A673 (cell line): ENCODE data around the gene TPPP. TPM values are rescaled to one million over a fixed set of nuclear protein-coding genes. Genes with fewer than 3 reads are reported as not detected.

Source experiments
- BruUV-seq: library from RNA; stranded (reverse); fragments of 400-500 nt; replicated peaks from 2 replicates; lab custom pipeline; 2021; lab: Mats Ljungman, UMichigan
- CTCF ChIA-PET: fragments of 300-600 bp; sonication (Branson Sonifier 250); formaldehyde crosslinking; loops from one replicate; lab custom pipeline; 2022; ENCODE audit warnings: antibody characterized with exemption; lab: Charles Lee
- POLR2A ChIA-PET: fragments of 300-600 bp; sonication (Branson Sonifier 250); formaldehyde crosslinking; loops from one replicate; lab custom pipeline; 2022; ENCODE audit warnings: antibody characterized with exemption; ENCODE audit not compliant: low non-redundant PET; lab: Charles Lee
- DNase-seq: peaks from one replicate; pipeline ENCODE4 v3.0.0-alpha.2; 2015; ENCODE audit warnings: low spot score
- H3K27ac ChIP-seq: fragments of 200-600 bp; sonication (generic); 2 replicates; pipeline ENCODE4 v1.5.1; 2016; ENCODE audit warnings: mixed run types, low read depth, mild to moderate bottlenecking, mixed read lengths, antibody characterized with exemption, low read length; ENCODE audit not compliant: poor library complexity, severe bottlenecking
- H3K27me3 ChIP-seq: fragments of 200-600 bp; sonication (generic); replicated peaks from 2 replicates; pipeline ENCODE4 v1.6.1; 2017; ENCODE audit warnings: mixed run types, low read depth, mild to moderate bottlenecking, mixed read lengths, antibody characterized with exemption, low read length; ENCODE audit not compliant: insufficient read depth, poor library complexity
- H3K36me3 ChIP-seq: fragments of 200-600 bp; sonication (generic); 2 replicates; pipeline ENCODE4 v1.6.1; 2016; ENCODE audit warnings: mixed run types, mild to moderate bottlenecking, mixed read lengths, antibody characterized with exemption, low read length; ENCODE audit not compliant: insufficient read depth, poor library complexity, severe bottlenecking
- H3K4me1 ChIP-seq: fragments of 200-600 bp; sonication (generic); 2 replicates; pipeline ENCODE4 v1.6.1; 2017; ENCODE audit warnings: mixed run types, mild to moderate bottlenecking, mixed read lengths, antibody characterized with exemption, low read length; ENCODE audit not compliant: insufficient read depth, poor library complexity, severe bottlenecking
- H3K4me3 ChIP-seq: fragments of 200-600 bp; sonication (generic); 2 replicates; pipeline ENCODE4 v1.5.1; 2016; ENCODE audit warnings: low read depth, mixed run types, mild to moderate bottlenecking, mixed read lengths, low read length; ENCODE audit not compliant: poor library complexity, severe bottlenecking
- H3K9me3 ChIP-seq: fragments of 200-600 bp; sonication (generic); 2 replicates; pipeline ENCODE4 v1.6.1; 2016; ENCODE audit warnings: mixed run types, low read depth, mild to moderate bottlenecking, mixed read lengths, antibody characterized with exemption, low read length; ENCODE audit not compliant: poor library complexity, severe bottlenecking
- EZH2 ChIP-seq: fragments of 200-600 bp; sonication (generic); IDR thresholded peaks from 2 replicates; pipeline ENCODE4 v1.6.1; 2017; ENCODE audit warnings: borderline replicate concordance, low read depth, mild to moderate bottlenecking, mixed read lengths, antibody characterized with exemption, low read length; ENCODE audit not compliant: poor library complexity, severe bottlenecking
- intact Hi-C: fragments of 100-400 bp; cut with micrococcal nuclease; formaldehyde crosslinking; loops from one replicate; pipeline ENCODE4 v1.10.0; 2022; ENCODE audit not compliant: unreplicated experiment
- total RNA-seq: library from RNA; stranded (reverse); gene quantifications from 2 replicates; pipeline ENCODE4 v1.2.3, GENCODE V29; 2021
- TF ChIP-seq, protein P1 (sequence below): fragments of 300-800, 200-600 bp; sonication (generic); conservative IDR thresholded peaks from 2 replicates; pipeline ENCODE4 v1.5.1; 2017; ENCODE audit warnings: low read depth, mild to moderate bottlenecking, antibody characterized with exemption, low read length, moderate library complexity, mixed read lengths

Gene TPPP
- total RNA-seq, 1 experiment from 2014 or later: 0.19 TPM

- intact Hi-C loops: no loop called here
- H3K27ac ChIP-seq: no peak overlapping the region
- DNase-seq: no peak
- peaks cover 3% of the 10 kb centered on the region for H3K4me1 ChIP-seq
- CTCF ChIA-PET: no interaction called here
- peaks cover 52% of the 10 kb centered on the region for H3K36me3 ChIP-seq
- BruUV-seq: no TSS peak
- TF ChIP-seq, protein P1, sequence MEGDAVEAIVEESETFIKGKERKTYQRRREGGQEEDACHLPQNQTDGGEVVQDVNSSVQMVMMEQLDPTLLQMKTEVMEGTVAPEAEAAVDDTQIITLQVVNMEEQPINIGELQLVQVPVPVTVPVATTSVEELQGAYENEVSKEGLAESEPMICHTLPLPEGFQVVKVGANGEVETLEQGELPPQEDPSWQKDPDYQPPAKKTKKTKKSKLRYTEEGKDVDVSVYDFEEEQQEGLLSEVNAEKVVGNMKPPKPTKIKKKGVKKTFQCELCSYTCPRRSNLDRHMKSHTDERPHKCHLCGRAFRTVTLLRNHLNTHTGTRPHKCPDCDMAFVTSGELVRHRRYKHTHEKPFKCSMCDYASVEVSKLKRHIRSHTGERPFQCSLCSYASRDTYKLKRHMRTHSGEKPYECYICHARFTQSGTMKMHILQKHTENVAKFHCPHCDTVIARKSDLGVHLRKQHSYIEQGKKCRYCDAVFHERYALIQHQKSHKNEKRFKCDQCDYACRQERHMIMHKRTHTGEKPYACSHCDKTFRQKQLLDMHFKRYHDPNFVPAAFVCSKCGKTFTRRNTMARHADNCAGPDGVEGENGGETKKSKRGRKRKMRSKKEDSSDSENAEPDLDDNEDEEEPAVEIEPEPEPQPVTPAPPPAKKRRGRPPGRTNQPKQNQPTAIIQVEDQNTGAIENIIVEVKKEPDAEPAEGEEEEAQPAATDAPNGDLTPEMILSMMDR: no peak
- TF ChIP-seq EZH2: no peak
- no peak overlapping the region for H3K4me3 ChIP-seq
- H3K27me3 ChIP-seq: no peaks in the 10 kb centered on the region
- H3K9me3 ChIP-seq: peaks cover 3% of the 10 kb centered on the region
- POLR2A ChIA-PET: no interaction called here
Observed at GRCh38 chr5:617896-618295, 75.3 kb downstream of the TPPP start.

DNA sequence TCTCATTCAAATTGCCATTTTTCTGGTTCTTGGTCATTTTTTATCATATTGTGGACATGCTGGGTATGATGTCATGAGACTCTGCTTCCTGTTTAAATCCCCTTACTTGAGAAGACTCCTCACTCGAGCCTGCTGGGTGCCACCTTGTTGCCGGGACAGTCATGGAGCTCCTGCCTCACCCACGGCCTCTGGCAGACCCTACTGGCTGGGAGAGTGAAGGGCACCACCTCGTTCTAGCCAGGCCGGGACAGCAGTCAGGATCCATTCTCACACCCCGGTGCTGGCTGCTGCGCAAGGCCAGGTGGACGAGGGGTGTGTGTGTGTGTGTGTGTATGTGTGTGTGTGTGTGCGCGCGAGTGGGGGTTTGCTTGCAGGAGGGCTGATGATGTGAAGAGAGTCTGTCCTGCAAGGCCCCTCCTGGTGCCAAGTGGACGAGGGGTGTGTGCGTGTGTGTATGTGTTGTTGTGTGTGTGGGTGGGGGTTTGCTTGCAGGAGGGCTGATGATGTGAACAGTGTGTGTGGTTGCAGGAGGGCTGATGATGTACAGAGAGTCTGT, 76.6 kb downstream of the TPPP start:
- CTCF ChIA-PET: no interaction called here
- H3K9me3 ChIP-seq: peaks cover 4% of the 10 kb centered on the region
- H3K27ac ChIP-seq: no peak overlapping the region
- no peak overlapping the region for H3K4me3 ChIP-seq
- H3K4me1 ChIP-seq: peaks cover 3% of the 10 kb centered on the region
- DNase-seq: no peak
- TF ChIP-seq, protein P1: no peak
- TF ChIP-seq EZH2: no peak
- POLR2A ChIA-PET: no interaction called here
- H3K36me3 ChIP-seq: peaks cover 45% of the 10 kb centered on the region
- no peaks in the 10 kb centered on the region for H3K27me3 ChIP-seq
- BruUV-seq: no TSS peak
- intact Hi-C loops: no loop called here

GRCh38 chr5:612498-613424, 80.4 kb downstream of the TPPP start:
- BruUV-seq: TSS peak; percentile 53
- CTCF ChIA-PET: no interaction called here
- Histone ChIP-seq H3K36me3 (peaks cover 10% of the 10 kb centered on the region), H3K4me3 (peak overlapping the region; percentile 83), H3K9me3 (peaks cover 4% of the 10 kb centered on the region), H3K27ac (peak overlapping the region; percentile 66), H3K27me3 (no peaks in the 10 kb centered on the region), H3K4me1 (peaks cover 3% of the 10 kb centered on the region)
- POLR2A ChIA-PET: interaction anchor here (0.6 kb wide), 1 partner anchor 203 kb away, joined by 3 read pairs; no protein-coding TSS in a partner anchor
- TF ChIP-seq, protein P1: no peak
- no peak for TF ChIP-seq EZH2
- DNase-seq: peak; percentile 23
- intact Hi-C loops: no loop called here
